ES-I3 (cell line): ENCODE measurements around the gene CNFN.
"Not testable (repeated sequence)": the region's sequence is repeated elsewhere in the genome, so short reads cannot be mapped to it uniquely, and the experiment has no call there.

ENCODE experiments used
- H3K36me3 ChIP-seq: 2 replicates; pipeline ENCODE4 v1.6.1; 2013; ENCODE audit warnings: mild to moderate bottlenecking, low read length, control low read depth, moderate library complexity; ENCODE audit not compliant: insufficient read depth
- H3K4me1 ChIP-seq: 2 replicates; pipeline ENCODE4 v1.6.1; 2013; ENCODE audit warnings: mild to moderate bottlenecking, control low read depth, low read length; ENCODE audit not compliant: insufficient read depth
- H3K9ac ChIP-seq: 2 replicates; pipeline ENCODE4 v1.6.1; 2013; ENCODE audit warnings: low read depth, mild to moderate bottlenecking, low read length, moderate library complexity
- H3K9me3 ChIP-seq: 2 replicates; pipeline ENCODE4 v1.6.1; 2013; ENCODE audit warnings: mild to moderate bottlenecking, low read length, moderate library complexity; ENCODE audit not compliant: control insufficient read depth, insufficient read depth

Gene CNFN

DNA sequence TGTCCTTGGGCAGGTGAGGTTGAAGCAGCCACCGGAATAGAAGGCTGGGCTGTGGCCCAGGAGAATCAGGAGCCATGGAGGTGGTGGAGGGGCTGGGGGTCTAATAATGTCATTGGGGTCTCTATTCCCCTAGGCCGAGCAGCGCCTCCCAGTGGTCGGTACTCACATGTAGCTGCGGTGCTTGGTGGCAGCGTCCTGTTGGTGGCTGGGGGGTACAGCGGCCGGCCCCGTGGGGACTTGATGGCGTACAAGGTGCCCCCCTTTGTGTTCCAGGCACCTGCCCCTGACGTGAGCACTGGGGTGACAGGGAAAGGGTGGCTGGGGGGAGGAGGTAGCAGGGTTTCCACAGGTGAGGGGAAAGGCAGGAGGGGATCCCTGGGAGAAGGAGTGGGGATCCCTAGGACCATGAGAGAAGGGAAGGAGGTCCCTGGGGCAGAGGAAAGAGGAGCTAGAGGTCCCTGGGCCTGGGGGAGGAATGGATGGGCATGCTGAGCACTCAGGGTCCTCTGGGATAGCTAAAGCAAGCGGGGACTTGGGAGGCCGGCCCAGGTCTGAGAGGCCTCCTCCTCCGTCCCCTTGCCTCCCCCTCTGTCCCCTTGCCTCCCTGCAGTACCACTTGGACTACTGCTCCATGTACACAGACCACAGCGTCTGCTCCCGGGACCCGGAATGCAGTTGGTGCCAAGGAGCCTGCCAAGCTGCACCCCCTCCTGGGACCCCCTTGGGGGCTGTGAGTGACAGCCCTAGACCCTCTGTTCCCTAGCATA is 46.6 kb downstream of the CNFN start:
- H3K4me1 ChIP-seq: no peaks in the 10 kb centered on the region
- no peaks in the 10 kb centered on the region for H3K36me3 ChIP-seq
- no peaks in the 10 kb centered on the region for H3K9me3 ChIP-seq
- H3K9ac ChIP-seq: no peak overlapping the region

GRCh38 chr19:42339922-42340321 is 50.2 kb downstream of the CNFN start:
- not testable (repeated sequence) for H3K9ac ChIP-seq

GRCh38 chr19:42339126-42339860 is 50.8 kb downstream of the CNFN start:
- H3K9me3 ChIP-seq, H3K9ac ChIP-seq, H3K36me3 ChIP-seq, H3K4me1 ChIP-seq: not testable (repeated sequence)

More at GRCh38 chr19:42339922-42340321, 50.2 kb downstream of the CNFN start:
- not testable (repeated sequence) for H3K36me3 ChIP-seq, H3K9me3 ChIP-seq, H3K4me1 ChIP-seq
